HG03469 (cell line): ENCODE measurements around the gene TMEM219.

Experiments
- ATAC-seq: cut with Tn5 transposase; IDR thresholded peaks from one replicate; pipeline ENCODE4 v1.9.1; 2021; ENCODE audit warnings: mild to moderate bottlenecking, moderate library complexity, moderate number of reproducible peaks; ENCODE audit not compliant: unreplicated experiment

Gene TMEM219

GRCh38 chr16:29978564-29979270, 16.8 kb downstream of the TMEM219 start:
- ATAC-seq, result no peak

- no peak for ATAC-seq
These were observed 20.9 kb downstream of the TMEM219 start for GRCh38 chr16:29982560-29983419.

- no peak for ATAC-seq
These were observed 21.7 kb downstream of the TMEM219 start for GRCh38 chr16:29983420-29984136.

- no peak for ATAC-seq
These were observed 22.4 kb downstream of the TMEM219 start for GRCh38 chr16:29984137-29984763.

GRCh38 chr16:29984764-29985147, 22.9 kb downstream of the TMEM219 start:
- no peak for ATAC-seq

GRCh38 chr16:29985271-29985811, 23.5 kb downstream of the TMEM219 start:
- no peak for ATAC-seq

GRCh38 chr16:29986231-29986630, 24.4 kb downstream of the TMEM219 start:
- ATAC-seq, result no peak

- no peak for ATAC-seq
These were observed 25.1 kb downstream of the TMEM219 start for GRCh38 chr16:29986931-29987330.

GRCh38 chr16:29987371-29988085, 25.6 kb downstream of the TMEM219 start:
- ATAC-seq, result no peak

GRCh38 chr16:29988346-29989075, 26.6 kb downstream of the TMEM219 start:
- no peak for ATAC-seq

GRCh38 chr16:29989111-29989858, 27.4 kb downstream of the TMEM219 start:
- no peak for ATAC-seq

- ATAC-seq, result no peak
These were observed 28.2 kb downstream of the TMEM219 start for GRCh38 chr16:29990034-29990433.

GRCh38 chr16:29990883-29991570, 29.1 kb downstream of the TMEM219 start:
- no peak for ATAC-seq

GRCh38 chr16:29991571-29991904, 29.7 kb downstream of the TMEM219 start:
- ATAC-seq, result no peak

- no peak for ATAC-seq
These were observed 30.6 kb downstream of the TMEM219 start for GRCh38 chr16:29992344-29992967.

GRCh38 chr16:29993191-29993902, 31.5 kb downstream of the TMEM219 start:
- no peak for ATAC-seq

- no peak for ATAC-seq
These were observed 32.2 kb downstream of the TMEM219 start for GRCh38 chr16:29993903-29994599.
